ENCODE measurements around the gene C1orf56.

The C1orf56 gene

GRCh38 chr1:151047591-151047924, at the start of gene C1orf56:
Gene C1orf56, plus strand, starts transcription at chr1:151047751. Its CDS starts 97 bp downstream, at chr1:151047848.
- peak in 2 of 3 donors; percentile 31 to 47 for DNase-seq (ENCODE audit: low read depth in 3 of 3, low spot score in 1 of 3)

GRCh38 chr1:150997949-150998348, 49.6 kb upstream of the C1orf56 start:
- DNase-seq (ENCODE audit: low read depth in 3 of 3, low spot score in 1 of 3), result no peak

DNA sequence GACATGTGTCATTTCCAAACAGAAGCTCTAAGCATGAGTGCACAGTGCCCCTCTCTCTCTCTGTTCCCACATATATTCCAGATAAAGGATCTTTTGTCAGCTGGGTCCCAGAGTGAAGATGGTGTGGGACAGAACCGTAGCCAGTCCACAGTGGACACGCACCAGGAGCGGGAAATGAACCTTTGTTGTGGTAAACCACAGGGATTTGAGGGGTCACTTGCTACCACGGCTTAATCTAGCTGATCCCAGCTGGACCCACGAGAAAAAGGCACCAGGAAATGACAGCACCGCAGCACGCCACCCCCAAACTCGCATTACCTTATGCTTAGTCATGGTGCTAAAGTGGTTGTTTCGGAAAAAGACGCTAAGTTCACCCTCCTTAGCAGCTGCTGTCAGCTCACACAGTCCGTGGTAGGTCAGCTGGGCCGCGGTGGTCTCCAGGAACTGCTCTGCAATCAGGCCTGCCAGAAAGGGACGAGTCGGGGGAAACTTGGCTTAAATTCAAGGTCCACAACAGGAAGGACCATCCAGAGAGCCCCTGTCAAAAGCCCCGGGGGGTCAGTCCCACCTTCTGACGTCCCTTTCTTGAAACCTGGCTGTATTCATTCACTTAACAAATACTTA, 48.4 kb upstream of the C1orf56 start:
- DNase-seq (ENCODE audit: low read depth in 3 of 3, low spot score in 1 of 3), result no peak

DNA sequence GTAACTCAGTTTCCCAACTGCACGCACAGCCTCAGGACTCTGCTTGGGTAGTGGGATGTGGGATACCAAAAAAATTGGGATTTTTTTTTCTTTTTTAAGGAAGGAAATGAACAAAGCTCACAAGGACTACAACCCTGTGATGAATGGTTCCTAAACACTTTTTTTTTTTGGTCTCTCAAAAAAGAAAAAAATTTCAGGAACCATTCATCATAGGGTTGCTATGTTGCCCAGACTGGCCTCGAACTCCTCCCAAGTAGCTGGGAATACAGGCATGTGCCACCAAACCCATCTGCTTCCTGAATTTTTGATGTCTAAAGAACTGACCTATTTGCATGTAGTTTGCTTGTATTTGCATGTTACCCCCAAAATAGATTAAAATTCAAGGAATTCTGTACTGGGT, 47.6 kb upstream of the C1orf56 start:
- DNase-seq (ENCODE audit: low read depth in 3 of 3, low spot score in 1 of 3), result no peak

DNA sequence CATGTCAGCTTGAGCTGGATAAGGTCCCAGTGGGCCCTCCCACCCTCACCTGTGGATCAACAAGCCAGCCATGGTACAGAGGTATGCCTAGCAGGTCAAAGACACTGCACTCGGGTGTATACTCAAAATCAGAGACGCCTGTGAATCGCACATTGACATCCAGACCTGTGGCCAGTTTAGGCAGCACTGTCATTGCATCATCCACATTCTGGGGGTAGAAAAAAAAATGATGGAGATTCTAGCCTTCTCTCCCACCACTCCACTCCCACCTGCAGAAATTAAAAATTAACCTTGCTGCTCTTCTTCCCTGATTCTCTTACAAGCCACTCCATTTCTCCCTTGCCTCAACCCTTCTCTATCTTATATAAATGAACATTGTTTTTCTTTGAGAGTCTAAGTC, 47.1 kb upstream of the C1orf56 start:
- DNase-seq (ENCODE audit: low read depth in 3 of 3, low spot score in 1 of 3), result no peak

GRCh38 chr1:151001602-151002001, 45.9 kb upstream of the C1orf56 start:
- DNase-seq (ENCODE audit: low read depth in 3 of 3, low spot score in 1 of 3), result no peak

- no peak for DNase-seq (ENCODE audit: low read depth in 3 of 3, low spot score in 1 of 3)
Measured at GRCh38 chr1:151002051-151002450, 45.5 kb upstream of the C1orf56 start.

GRCh38 chr1:151002611-151003010, 44.9 kb upstream of the C1orf56 start:
- no peak for DNase-seq (ENCODE audit: low read depth in 3 of 3, low spot score in 1 of 3)

DNA sequence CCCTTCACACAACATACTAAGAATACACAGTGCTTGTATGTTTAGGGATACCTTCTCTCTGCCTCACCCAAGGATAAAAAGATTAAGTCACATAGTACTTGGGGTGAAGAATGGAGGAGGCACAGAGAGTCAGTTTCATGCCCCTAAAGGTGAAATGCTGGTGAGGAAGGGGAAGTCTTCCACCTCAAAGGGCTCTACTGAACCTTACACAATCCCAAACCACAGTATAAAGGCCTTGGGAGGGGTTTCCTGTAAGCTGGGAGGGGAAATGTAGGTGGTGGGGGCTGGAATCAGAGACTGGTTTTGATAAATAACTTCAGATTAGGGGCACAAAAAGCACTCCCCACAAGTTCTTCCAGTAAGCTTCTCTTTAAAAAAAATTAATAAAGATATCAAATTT, 44.4 kb upstream of the C1orf56 start:
- no peak for DNase-seq (ENCODE audit: low read depth in 3 of 3, low spot score in 1 of 3)

- DNase-seq (ENCODE audit: low read depth in 3 of 3, low spot score in 1 of 3), result no peak
Measured at GRCh38 chr1:151005729-151006319, 41.7 kb upstream of the C1orf56 start.

DNA sequence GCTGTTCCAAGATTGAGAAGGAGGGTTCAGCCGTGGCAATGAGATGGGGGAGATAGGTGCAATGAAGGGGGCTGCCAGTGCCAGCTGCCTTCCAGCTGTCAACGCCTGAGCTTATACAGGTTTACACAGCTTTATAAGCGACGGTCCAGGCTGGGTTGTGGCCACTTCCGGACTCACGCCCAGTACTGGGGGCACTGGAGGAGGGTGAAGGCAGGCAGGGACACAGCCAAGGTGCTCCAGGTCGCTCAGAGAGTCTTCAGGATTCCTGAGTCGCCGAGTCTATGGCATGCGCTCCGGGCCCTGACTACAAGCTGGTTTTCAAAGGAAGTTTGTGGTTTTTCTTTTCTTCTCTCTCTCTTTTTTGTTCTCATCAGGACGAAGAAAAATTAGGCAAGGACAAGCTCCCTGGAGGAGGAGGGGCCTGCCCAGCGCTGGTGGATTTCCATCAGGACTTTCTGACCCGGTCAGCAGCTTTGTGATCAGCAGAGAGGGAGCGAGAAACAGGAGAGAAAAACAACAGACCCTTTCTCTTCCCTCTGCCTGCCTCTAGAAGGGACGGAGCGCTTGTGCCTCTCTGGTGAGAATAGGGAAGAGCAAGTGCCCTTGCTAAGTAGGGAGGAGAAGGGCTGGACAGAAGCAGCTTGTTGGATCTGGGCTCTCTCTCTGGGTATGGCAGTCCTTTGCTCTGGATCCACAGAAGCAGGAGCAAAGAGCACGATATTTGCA, 41.1 kb upstream of the C1orf56 start, which contains the start of gene MINDY1:
MINDY1 (minus strand) TSS at position 576 of the 726 bp plus-strand sequence. CDS start 4,285 bp downstream, outside the sequence.
- no peak for DNase-seq (ENCODE audit: low read depth in 3 of 3, low spot score in 1 of 3)

GRCh38 chr1:151007853-151008243, 39.7 kb upstream of the C1orf56 start:
- DNase-seq (ENCODE audit: low read depth in 3 of 3, low spot score in 1 of 3), result no peak

- peak; percentile 87 to 92 (median 92) for DNase-seq (ENCODE audit: low read depth in 3 of 3, low spot score in 1 of 3)
Measured at GRCh38 chr1:151008244-151009205, 39.0 kb upstream of the C1orf56 start, which contains the start of gene PRUNE1. Gene PRUNE1, plus strand, starts transcription at chr1:151008449. Its CDS starts 184 bp downstream, at chr1:151008633.

GRCh38 chr1:151009206-151009587, 38.4 kb upstream of the C1orf56 start:
- no peak for DNase-seq (ENCODE audit: low read depth in 3 of 3, low spot score in 1 of 3)

- no peak for DNase-seq (ENCODE audit: low read depth in 3 of 3, low spot score in 1 of 3)
Measured at GRCh38 chr1:151009674-151010345, 37.7 kb upstream of the C1orf56 start.

DNA sequence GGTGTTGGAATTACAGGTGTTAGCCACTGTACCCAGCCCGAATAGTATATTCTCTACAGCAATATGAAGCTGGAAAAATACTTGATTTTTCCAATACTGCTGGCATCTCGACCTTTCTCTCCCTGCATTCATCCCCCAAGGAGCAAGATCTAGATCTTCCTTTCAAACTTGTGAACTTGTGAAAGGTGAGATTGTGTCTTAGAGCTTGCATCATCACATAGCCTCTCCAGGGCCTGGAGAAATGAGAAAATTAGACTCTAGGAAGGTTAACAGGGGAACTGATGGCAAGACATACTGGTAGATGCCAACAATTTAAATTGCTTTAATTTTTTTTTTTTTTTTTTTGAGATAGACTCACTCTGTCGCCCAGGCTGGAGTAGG, 37.2 kb upstream of the C1orf56 start:
- DNase-seq (ENCODE audit: low read depth in 3 of 3, low spot score in 1 of 3), result no peak

DNA sequence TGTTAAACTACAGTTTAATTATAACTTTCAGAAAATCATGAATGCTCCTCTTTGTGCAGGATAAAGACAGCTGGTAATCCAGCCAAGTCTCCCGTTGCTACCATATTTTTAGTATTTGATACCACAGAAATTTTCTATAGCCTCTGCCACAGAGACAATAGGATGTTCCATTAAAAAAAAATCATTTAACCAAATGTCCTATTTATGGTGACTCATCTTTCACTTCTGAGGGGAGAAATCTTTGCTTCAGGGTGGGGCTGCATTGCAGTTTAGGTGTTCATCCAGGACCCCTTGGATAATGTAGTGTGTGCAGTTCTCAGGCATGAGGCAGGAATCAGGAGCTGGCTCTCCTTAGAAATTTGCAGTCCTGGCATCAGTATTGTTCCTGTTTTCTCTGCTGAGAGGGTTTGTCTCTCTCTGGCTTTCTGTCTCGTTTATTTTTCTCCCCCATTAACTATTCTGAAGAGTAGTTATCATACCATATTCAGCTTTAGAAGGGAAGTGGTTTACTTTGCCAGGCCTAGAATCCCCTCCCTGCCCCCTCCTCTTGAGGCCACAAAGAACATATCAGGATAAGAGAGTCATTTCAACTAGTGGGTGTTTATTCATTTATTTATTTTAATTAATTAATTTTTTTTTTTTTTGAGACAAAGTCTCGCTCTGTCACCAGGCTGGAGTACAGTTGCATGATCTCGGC, 36.2 kb upstream of the C1orf56 start:
- no peak for DNase-seq (ENCODE audit: low read depth in 3 of 3, low spot score in 1 of 3)

- no peak for DNase-seq (ENCODE audit: low read depth in 3 of 3, low spot score in 1 of 3)
Measured at GRCh38 chr1:151012684-151013471, 34.7 kb upstream of the C1orf56 start.

- DNase-seq (ENCODE audit: low read depth in 3 of 3, low spot score in 1 of 3), result no peak
Measured at GRCh38 chr1:151013518-151013917, 34.0 kb upstream of the C1orf56 start.

All from stimulated activated CD4-positive, alpha-beta T cell treated with anti-CD3 and anti-CD28 coated beads, TNF-alpha, amount 100 ng/mL, for 1 hour (primary cell).